Epithelial cell of proximal tubule (primary cell): ENCODE data around the gene RNU11. TPM values are rescaled to one million over a fixed set of nuclear protein-coding genes. Genes with fewer than 3 reads are reported as not detected.

Experiments used
- DNase-seq: peaks from one replicate; pipeline ENCODE4 v3.0.0-alpha.2; 2011; ENCODE audit warnings: low read depth
- H3K4me3 ChIP-seq: 2 replicates; pipeline ENCODE4 v1.5.1; 2011; ENCODE audit warnings: low read depth, mild to moderate bottlenecking, low read length
- CTCF ChIP-seq: conservative IDR thresholded peaks from 2 replicates; pipeline ENCODE4 v1.5.1; 2012; ENCODE audit warnings: low read depth, mild to moderate bottlenecking, low read length
- total RNA-seq: library from RNA; depleted of rRNA; stranded (reverse); fragments of >200 nt; gene quantifications from 2 replicates; pipeline ENCODE4 v1.2.3, GENCODE V29; 2015

RNU11 gene
- total RNA-seq: not detected in 2 replicates

GRCh38 chr1:28648474-28649198 lies at the start of gene RNU11:
TSS of gene RNU11 (plus strand) at chr1:28648600.
- peak; percentile 97 for DNase-seq
- TF ChIP-seq CTCF: no peak
- peak within 1 kb of the TSS; percentile 65 for H3K4me3 ChIP-seq

GRCh38 chr1:28601696-28602095 lies 46.7 kb upstream of the RNU11 start:
- TF ChIP-seq CTCF: no peak
- peak; percentile 52 for DNase-seq
- no peak overlapping the region for H3K4me3 ChIP-seq

GRCh38 chr1:28602536-28603439 lies 45.6 kb upstream of the RNU11 start:
- peak; percentile 84 for TF ChIP-seq CTCF
- no peak for DNase-seq
- H3K4me3 ChIP-seq: no peak overlapping the region

GRCh38 chr1:28604411-28604810 lies 44.0 kb upstream of the RNU11 start:
- DNase-seq: no peak
- TF ChIP-seq CTCF: no peak

GRCh38 chr1:28604962-28605361 lies 43.4 kb upstream of the RNU11 start:
- H3K4me3 ChIP-seq: no peak overlapping the region
- no peak for DNase-seq
- TF ChIP-seq CTCF: no peak

More at GRCh38 chr1:28604411-28604810, 44.0 kb upstream of the RNU11 start:
- no peak overlapping the region for H3K4me3 ChIP-seq

GRCh38 chr1:28606771-28607170 lies 41.6 kb upstream of the RNU11 start:
- no peak for TF ChIP-seq CTCF
- DNase-seq: no peak
- no peak overlapping the region for H3K4me3 ChIP-seq
